Panc1 (cell line): ENCODE results near the gene CFAP77.

Experiments used
- CTCF ChIP-seq: fragments of 450-650 bp; IDR thresholded peaks from 2 replicates; pipeline ENCODE4 v1.5.1; 2017; ENCODE audit warnings: mild to moderate bottlenecking
- POLR2AphosphoS5 ChIP-seq: IDR thresholded peaks from 2 replicates; pipeline ENCODE4 v1.6.1; 2012; ENCODE audit warnings: mild to moderate bottlenecking, low read depth, low read length, moderate library complexity

DNA sequence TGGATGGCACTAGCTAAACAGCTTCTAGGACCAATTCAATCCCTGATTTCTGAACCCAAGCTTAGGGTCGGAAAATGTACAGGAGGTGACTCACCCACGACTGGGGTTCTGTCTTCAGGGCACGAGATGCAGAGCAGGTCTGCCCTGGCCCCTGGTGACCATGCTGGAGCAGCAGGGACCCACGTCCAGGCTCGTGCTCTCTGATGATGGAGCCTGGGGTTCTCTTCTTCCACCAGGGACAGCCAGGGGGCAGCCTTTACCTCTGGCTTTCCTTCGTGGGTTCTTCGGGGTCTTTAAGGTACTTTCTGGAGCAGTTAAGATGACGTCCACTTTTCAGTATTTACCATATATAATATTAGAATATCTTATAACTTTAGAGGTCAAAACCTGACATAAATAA, 2.1 kb downstream of the CFAP77 start:
- TF ChIP-seq CTCF (peak; percentile 79), POLR2AphosphoS5 (no peak)
